GM19324 (cell line): ENCODE data around the gene CNEP1R1.

ENCODE experiments used
- ATAC-seq: cut with Tn5 transposase; IDR thresholded peaks from one replicate; pipeline ENCODE4 v1.9.1; 2021; ENCODE audit warnings: mild to moderate bottlenecking, moderate library complexity; ENCODE audit not compliant: unreplicated experiment, low FRiP score

The CNEP1R1 gene, protein sequence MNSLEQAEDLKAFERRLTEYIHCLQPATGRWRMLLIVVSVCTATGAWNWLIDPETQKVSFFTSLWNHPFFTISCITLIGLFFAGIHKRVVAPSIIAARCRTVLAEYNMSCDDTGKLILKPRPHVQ

DNA sequence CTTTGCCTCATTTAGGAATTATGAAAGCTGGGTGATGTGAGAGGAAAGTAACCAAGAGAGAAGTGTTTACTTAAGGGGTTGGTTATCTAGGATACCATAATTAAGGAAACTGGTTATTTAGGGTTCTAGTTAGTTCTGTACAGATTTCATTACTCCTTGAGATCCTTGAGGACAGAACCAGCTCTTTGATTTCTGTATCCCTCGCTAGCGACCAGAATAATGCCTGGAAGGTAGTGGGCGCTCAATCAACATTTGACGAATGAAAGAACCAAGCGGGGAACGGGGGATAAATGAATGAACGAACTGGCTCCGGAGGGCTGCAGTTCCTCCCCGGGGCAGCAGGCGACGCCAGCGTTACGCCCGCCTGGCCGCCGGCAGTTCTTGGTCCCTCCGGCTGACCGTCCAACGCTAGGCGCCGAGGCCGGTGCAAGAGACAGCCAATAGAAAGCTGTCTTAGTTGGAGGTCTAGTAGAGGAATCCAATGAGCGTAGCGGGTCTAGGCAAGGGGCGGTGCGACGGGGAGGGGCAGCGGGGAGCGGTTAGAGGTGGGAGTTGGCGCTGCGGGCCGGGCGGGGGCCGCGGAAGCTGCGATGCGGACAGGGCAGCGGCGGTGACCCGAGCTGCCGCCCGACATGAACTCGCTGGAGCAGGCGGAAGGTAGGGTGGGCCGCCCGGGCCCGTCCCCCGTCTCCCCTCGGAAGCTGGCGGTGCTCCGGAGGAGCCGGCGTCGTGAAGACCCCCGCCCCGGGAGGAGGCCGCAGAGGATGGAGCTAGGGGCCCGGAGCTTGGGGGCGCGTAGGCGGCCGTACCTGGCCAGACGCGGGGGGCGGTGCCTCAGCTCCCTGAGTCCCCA lies at the start of gene CNEP1R1:
CNEP1R1 (plus strand) TSS at position 542 of the 853 bp plus-strand sequence; CDS start at position 633, 91 bp downstream.
- ATAC-seq = peak; percentile 98

DNA sequence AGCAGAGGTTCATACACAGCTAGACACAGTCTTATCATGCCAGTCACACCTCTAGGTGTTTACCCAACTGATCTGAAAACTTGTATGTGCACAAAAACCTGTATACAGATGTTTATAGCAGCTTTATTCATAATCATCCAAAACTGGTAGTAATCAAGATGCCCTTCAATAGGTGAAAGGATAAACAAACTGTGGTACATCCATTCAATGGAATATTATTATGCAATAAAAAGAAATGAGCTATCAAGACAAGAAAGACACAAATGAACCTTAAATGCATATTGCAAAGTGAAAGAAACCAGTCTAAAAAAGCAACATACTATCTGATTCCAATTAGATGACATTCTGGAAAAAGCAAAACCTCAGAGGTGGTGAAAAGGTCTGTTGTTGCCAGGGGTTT lies 47.6 kb upstream of the CNEP1R1 start:
- no peak for ATAC-seq

- ATAC-seq = no peak
Observed at GRCh38 chr16:49978569-49979326, 46.3 kb upstream of the CNEP1R1 start.

DNA sequence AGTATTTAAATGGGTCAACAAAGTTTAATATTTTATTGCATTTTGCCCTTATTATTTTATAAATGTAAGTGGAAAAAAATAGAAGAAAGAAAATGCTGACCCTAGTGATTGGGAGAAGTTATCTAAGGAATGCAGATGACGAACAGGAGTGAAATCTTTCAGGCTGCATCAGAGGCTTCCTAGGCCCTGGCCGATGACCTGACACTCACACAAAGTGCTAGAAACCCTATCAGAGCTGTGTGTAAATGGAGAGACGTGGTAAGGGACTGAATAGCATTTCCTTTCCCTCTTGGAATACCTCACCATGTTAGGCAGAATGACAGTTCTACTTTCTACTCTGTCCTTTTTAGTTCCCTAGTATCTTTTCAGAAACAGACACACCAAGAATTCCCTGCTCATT lies 44.9 kb upstream of the CNEP1R1 start:
- ATAC-seq = no peak

DNA sequence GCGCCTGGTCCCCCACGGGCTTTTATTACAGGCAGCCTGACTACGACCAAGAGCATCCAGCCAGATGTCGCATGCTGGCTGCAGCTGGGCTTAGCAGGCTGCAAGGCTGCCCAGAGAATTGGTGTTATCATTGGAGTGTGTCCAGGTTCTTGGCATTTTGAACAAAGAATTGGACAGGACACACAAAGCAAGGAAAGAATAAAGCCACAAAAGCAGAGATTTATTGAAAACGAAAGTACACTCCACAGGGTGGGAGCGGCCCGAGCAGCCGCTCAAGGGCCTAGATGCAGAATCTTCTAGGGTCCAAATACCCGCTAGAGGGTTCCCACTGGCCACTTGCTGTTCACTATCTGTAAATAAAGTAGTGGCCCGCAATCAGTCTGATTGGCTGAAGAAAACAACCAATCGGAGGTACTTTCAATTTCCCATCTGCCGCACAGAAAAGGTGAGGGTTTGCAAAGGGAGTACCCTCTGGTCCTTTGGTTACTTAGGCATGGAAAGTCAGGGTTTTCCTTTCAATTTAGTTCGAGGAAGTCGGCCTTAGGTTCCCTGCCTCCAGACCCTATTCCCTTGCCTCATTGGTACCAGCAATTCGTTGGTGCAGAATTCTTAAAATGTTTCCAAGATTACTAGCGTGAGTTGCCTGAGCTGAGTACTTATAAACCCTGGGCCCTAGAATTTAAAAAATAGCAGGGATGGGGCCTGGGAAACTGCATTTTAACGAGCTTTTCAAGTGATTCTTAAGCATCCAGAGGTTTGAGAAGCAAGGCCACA lies 38.5 kb upstream of the CNEP1R1 start:
- no peak for ATAC-seq

- no peak for ATAC-seq
Observed at GRCh38 chr16:49987381-49987780, 37.6 kb upstream of the CNEP1R1 start.

DNA sequence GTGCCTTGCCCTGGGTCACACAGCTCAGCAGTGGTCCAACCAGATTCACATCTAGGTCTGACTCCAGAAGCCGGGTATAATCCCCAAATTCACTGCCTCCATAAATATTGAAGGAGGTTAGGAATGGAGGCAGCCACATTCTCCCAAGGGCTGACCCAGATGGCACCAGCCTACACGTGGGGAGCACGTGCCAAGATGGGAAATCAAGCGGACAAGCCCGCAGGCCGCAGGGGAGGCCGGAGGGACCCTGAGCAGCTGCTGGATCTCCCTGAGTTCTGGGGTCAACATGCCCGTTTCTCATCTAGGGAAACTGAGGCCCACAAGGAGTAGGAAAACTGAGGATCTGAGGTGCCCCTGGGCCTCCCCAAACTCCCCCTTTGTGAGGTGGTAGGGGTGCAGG lies 32.2 kb upstream of the CNEP1R1 start:
- no peak for ATAC-seq

GRCh38 chr16:49993579-49993978 lies 31.4 kb upstream of the CNEP1R1 start:
- no peak for ATAC-seq

- ATAC-seq = no peak
Observed at GRCh38 chr16:49994006-49994405, 31.0 kb upstream of the CNEP1R1 start.

GRCh38 chr16:49995720-49996119 lies 29.3 kb upstream of the CNEP1R1 start:
- no peak for ATAC-seq

DNA sequence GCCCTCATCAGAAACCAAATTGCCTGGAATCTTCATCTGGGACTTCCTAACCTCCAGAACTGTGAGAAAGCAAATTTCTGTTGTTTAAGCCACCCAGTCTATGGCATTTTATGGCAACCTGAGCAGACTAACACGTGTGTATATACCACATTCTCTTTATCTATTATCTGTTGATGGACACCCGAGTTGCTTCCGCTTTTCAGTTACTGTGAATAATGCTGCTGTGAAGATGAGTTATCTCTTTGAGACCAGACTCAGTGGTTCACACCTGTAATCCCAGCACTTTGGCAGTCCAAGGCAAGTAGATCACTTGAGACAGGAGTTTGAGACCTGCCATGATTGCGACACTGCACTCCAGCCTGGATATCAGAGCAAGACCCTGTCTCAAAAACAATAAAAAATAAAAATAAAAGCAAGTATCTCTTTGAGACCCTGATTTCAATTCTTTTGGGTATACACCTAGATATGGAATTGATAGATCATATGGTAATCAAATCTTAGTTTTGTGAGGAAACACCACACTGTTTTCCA lies 27.2 kb upstream of the CNEP1R1 start:
- no peak for ATAC-seq

DNA sequence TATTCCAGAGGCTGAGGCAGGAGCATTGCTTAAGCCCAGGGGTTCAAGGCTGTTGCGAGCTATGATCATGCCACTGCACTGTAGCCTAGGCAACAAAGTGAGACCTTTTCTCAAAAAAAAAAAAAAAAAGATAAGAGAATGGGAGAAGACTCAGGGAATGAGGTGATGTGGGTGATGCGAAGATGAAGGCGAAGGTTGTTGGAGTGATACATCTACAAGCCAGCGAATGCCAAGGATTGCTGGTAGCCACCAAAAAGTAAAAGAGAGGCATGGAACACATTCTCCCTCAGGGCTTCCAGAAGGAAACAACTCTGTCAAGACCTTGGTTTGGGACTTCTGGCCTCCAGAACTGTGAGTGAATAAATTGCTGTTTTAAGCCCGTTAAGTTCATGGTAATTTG lies 26.0 kb upstream of the CNEP1R1 start:
- no peak for ATAC-seq

DNA sequence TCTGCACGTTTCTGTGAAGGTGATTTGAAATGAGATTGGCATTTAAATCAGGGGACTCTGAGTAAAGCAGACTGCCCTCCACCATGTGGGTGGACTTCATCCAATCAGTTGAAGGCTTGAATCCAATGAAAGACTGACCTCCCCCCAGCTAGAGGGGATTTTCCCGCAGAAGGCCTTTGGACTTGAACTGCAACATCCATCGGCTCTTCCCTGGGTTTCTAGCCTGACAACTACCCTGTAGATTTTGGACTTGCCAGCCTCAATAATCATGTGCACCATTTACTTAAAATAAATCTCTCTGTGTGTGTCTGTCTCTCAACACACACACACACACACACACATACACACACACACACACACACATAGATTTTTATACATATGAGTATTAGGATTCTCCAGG lies 23.9 kb upstream of the CNEP1R1 start:
- ATAC-seq = no peak

DNA sequence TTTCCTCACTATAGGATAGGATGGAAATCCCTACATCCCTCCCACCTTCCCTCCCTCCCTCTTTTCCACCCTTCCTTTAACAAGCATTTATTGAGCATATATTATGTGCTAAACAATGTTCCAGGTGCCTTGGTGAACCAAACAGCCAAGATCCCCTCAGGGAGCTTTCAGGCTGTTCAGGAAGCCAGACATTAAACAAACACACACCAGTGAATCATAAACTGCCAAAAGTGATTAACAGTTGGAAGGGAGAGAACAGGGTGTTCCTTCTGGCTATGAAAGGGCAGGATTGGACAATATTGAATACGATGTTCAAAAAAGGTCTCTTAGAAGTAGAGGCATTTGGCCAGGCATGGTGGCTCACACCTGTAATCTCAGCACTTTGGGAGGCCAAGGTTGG lies 22.8 kb upstream of the CNEP1R1 start:
- no peak for ATAC-seq

- ATAC-seq = no peak
Observed at GRCh38 chr16:50004239-50004638, 20.8 kb upstream of the CNEP1R1 start.

DNA sequence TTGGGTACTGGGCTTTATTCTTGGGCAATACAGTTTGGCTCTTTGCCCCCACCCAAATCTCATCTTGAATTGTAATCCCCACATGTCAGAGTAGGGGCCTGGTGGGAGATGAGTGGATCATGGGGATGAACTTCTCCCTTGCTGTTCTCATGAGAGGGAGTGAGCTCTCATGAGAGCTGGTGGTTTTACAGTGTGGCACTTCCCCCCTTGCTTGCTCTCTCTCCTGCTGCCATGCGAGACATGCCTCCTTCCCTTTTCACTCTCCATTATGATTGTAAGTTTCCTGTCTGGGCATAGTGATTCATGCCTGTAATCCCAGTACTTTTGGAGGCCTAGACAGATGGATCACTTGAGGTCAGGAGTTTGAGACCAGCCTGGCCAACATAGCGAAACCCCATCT lies 18.1 kb upstream of the CNEP1R1 start:
- ATAC-seq = no peak

GRCh38 chr16:50007744-50008143 lies 17.3 kb upstream of the CNEP1R1 start:
- no peak for ATAC-seq

- ATAC-seq = no peak
Observed at GRCh38 chr16:50010212-50010611, 14.8 kb upstream of the CNEP1R1 start.

DNA sequence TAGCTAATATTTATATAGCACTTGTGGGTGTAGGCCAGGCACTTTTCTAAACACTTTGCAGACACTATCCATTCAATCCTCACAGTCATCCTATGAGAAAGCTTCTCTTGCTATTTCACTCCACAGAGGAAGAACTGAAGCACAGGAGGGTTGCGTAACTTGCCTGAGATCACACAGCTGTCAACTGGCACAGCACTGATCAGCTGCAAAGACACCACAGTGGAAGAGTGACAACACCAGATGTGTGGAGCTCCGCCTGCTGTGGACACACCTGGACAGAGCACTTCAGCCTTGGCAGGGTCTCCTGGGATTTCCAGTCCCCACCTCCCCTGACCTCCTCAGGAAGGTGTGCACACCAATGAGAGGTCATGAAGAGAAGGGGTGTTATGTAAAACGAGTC lies 13.3 kb upstream of the CNEP1R1 start:
- ATAC-seq = no peak

- ATAC-seq = no peak
Observed at GRCh38 chr16:50012182-50012581, 12.8 kb upstream of the CNEP1R1 start.
